GM12864 (cell line): ENCODE measurements around the gene ARHGEF38.
"Not testable (repeated sequence)": the region's sequence is repeated elsewhere in the genome, so short reads cannot be mapped to it uniquely, and the experiment has no call there.

ENCODE experiments used
- DNase-seq: peaks from one replicate; pipeline ENCODE4 v3.0.0-alpha.2; 2011; ENCODE audit warnings: low read depth
- H3K4me3 ChIP-seq: 2 replicates; pipeline ENCODE4 v1.5.1; 2011; ENCODE audit warnings: mild to moderate bottlenecking, low read depth, low read length, control low read depth
- CTCF ChIP-seq: IDR thresholded peaks from 2 replicates; pipeline ENCODE4 v1.5.1; 2011; ENCODE audit warnings: low read depth, mild to moderate bottlenecking, moderate library complexity, low read length, control low read depth, inconsistent platforms; ENCODE audit errors: missing control alignments

Gene ARHGEF38

GRCh38 chr4:105714932-105715331 is 162.5 kb downstream of the ARHGEF38 start:
- no peak for DNase-seq

DNA sequence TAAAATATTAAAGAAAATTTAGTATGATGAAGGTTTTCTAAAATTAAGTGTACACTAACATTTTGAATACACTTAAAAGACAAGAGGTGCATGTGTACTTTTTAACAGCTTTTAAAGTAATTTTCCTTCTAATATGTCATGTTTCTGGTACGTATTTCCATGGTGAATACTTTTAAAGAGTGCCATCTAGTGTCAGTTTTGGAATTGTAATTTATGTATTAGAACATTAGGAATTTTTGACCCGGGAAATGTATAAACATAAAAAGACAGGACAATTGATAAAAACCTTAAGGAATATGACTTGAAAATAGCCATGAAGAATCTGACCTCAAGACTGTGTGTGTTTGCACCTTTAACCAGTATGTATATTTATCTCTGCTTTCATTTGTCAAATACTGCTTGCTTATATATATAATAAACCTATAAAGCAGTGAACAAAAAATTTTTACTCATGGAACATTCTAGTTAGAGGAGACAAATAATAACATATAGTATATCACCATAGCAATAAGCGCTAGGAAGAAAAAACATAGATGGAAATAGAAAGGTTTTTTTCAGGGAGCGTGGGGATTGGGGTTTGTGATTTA is 163.4 kb downstream of the ARHGEF38 start:
- peak; percentile 27 for TF ChIP-seq CTCF
- no peak for DNase-seq
- no peak overlapping the region for H3K4me3 ChIP-seq

More at GRCh38 chr4:105714932-105715331, 162.5 kb downstream of the ARHGEF38 start:
- no peak overlapping the region; the same call in 1 of the 2 replicates for H3K4me3 ChIP-seq
- no peak for TF ChIP-seq CTCF

DNA sequence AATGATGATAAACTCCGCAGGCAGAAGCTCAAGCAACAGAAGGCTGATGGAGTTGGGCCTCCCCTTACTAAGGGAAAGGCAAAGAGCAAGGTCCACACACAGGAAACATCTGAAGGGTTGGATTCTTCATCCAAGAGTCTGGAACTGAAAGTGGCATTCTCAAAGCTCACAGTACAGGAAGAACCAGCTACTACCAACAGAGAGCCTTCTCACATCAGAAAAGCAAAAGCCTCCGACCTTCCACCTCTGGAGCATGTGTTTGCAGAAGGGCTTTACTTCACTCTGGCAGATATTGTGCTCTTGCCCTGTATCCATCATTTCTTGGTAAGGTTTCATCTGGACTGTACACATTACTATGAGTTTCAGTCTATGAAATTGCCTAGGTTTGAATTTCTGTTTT is 166.8 kb downstream of the ARHGEF38 start:
- no peak for DNase-seq
- TF ChIP-seq CTCF = no peak
- H3K4me3 ChIP-seq = no peak overlapping the region

DNA sequence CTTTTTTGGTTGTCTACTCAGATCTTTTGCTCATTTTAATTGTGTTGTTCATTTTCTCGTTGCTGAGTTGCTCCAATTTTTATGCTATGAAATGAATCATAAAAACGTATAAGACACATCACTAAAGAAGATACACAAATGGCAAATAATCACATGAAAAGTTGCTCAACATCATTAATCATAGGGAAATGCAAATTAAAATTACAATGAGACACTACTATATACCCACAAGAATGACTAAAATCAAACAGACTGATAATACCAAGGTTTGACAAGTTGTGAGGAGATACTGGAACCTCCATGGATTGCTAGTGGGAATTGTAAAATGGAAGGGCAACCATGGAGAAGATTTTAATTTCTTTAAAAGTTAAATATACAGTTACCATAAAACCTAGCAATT is 173.2 kb downstream of the ARHGEF38 start:
- DNase-seq = no peak
- H3K4me3 ChIP-seq = no peak overlapping the region
- no peak for TF ChIP-seq CTCF

- not testable (repeated sequence) for H3K4me3 ChIP-seq, DNase-seq
These were observed 177.5 kb downstream of the ARHGEF38 start for GRCh38 chr4:105729895-105730294.
